ENCODE measurements around the gene GALNT2.

The GALNT2 gene

GRCh38 chr1:230205719-230206198, 138.7 kb downstream of the GALNT2 start:
- H3K4me3 ChIP-seq (ENCODE audit: low read length in 2 of 2) = no peak overlapping the region
- no peaks in the 10 kb centered on the region for H3K27me3 ChIP-seq (ENCODE audit: control insufficient read depth in 2 of 2, insufficient read depth in 2 of 2, low read length in 2 of 2)
- no peak overlapping the region for H3K9ac ChIP-seq (ENCODE audit: low read depth in 1 of 2, low read length in 2 of 2)
- peaks cover 12 to 26% of the 10 kb centered on the region in 2 donors for H3K4me1 ChIP-seq (ENCODE audit: control insufficient read depth in 2 of 2, insufficient read depth in 2 of 2, low read length in 2 of 2)
- peak overlapping the region; percentile 73 to 74 for H3K27ac ChIP-seq (ENCODE audit: low read depth in 2 of 2, low read length in 2 of 2)
- no peaks in the 10 kb centered on the region for H3K9me3 ChIP-seq (ENCODE audit: control insufficient read depth in 2 of 2, low read length in 2 of 2)
- peaks cover 0 to 4% of the 10 kb centered on the region in 2 donors for H3K36me3 ChIP-seq (ENCODE audit: control insufficient read depth in 2 of 2, insufficient read depth in 2 of 2, low read length in 2 of 2)

GRCh38 chr1:230206207-230206606, 139.2 kb downstream of the GALNT2 start:
- Histone ChIP-seq H3K27ac (ENCODE audit: low read depth in 2 of 2, low read length in 2 of 2) (peak overlapping the region; percentile 73 to 74), H3K9ac (ENCODE audit: low read depth in 1 of 2, low read length in 2 of 2) (no peak overlapping the region), H3K4me3 (ENCODE audit: low read length in 2 of 2) (no peak overlapping the region), H3K27me3 (ENCODE audit: control insufficient read depth in 2 of 2, insufficient read depth in 2 of 2, low read length in 2 of 2) (no peaks in the 10 kb centered on the region), H3K36me3 (ENCODE audit: control insufficient read depth in 2 of 2, insufficient read depth in 2 of 2, low read length in 2 of 2) (peaks cover 0 to 4% of the 10 kb centered on the region in 2 donors), H3K9me3 (ENCODE audit: control insufficient read depth in 2 of 2, low read length in 2 of 2) (no peaks in the 10 kb centered on the region), H3K4me1 (ENCODE audit: control insufficient read depth in 2 of 2, insufficient read depth in 2 of 2, low read length in 2 of 2) (peaks cover 12 to 28% of the 10 kb centered on the region in 2 donors)

GRCh38 chr1:230206976-230207375, 139.9 kb downstream of the GALNT2 start:
- H3K4me1 ChIP-seq (ENCODE audit: control insufficient read depth in 2 of 2, insufficient read depth in 2 of 2, low read length in 2 of 2) = peaks cover 14 to 32% of the 10 kb centered on the region in 2 donors
- no peaks in the 10 kb centered on the region for H3K27me3 ChIP-seq (ENCODE audit: control insufficient read depth in 2 of 2, insufficient read depth in 2 of 2, low read length in 2 of 2)
- H3K9me3 ChIP-seq (ENCODE audit: control insufficient read depth in 2 of 2, low read length in 2 of 2) = no peaks in the 10 kb centered on the region
- peaks cover 0 to 4% of the 10 kb centered on the region in 2 donors for H3K36me3 ChIP-seq (ENCODE audit: control insufficient read depth in 2 of 2, insufficient read depth in 2 of 2, low read length in 2 of 2)
- no peak overlapping the region for H3K9ac ChIP-seq (ENCODE audit: low read depth in 1 of 2, low read length in 2 of 2)
- no peak overlapping the region for H3K27ac ChIP-seq (ENCODE audit: low read depth in 2 of 2, low read length in 2 of 2)
- no peak overlapping the region for H3K4me3 ChIP-seq (ENCODE audit: low read length in 2 of 2)

- H3K9me3 ChIP-seq (ENCODE audit: control insufficient read depth in 2 of 2, low read length in 2 of 2) = no peaks in the 10 kb centered on the region
- H3K4me3 ChIP-seq (ENCODE audit: low read length in 2 of 2) = no peak overlapping the region
- H3K9ac ChIP-seq (ENCODE audit: low read depth in 1 of 2, low read length in 2 of 2) = no peak overlapping the region
- no peak overlapping the region for H3K27ac ChIP-seq (ENCODE audit: low read depth in 2 of 2, low read length in 2 of 2)
- peaks cover 0 to 4% of the 10 kb centered on the region in 2 donors for H3K36me3 ChIP-seq (ENCODE audit: control insufficient read depth in 2 of 2, insufficient read depth in 2 of 2, low read length in 2 of 2)
- peaks cover 17 to 33% of the 10 kb centered on the region in 2 donors for H3K4me1 ChIP-seq (ENCODE audit: control insufficient read depth in 2 of 2, insufficient read depth in 2 of 2, low read length in 2 of 2)
- H3K27me3 ChIP-seq (ENCODE audit: control insufficient read depth in 2 of 2, insufficient read depth in 2 of 2, low read length in 2 of 2) = no peaks in the 10 kb centered on the region
Observed at GRCh38 chr1:230207598-230207997, 140.6 kb downstream of the GALNT2 start.

GRCh38 chr1:230208619-230209261, 141.7 kb downstream of the GALNT2 start:
- Histone ChIP-seq H3K27me3 (ENCODE audit: control insufficient read depth in 2 of 2, insufficient read depth in 2 of 2, low read length in 2 of 2) (no peaks in the 10 kb centered on the region), H3K4me3 (ENCODE audit: low read length in 2 of 2) (no peak overlapping the region), H3K9me3 (ENCODE audit: control insufficient read depth in 2 of 2, low read length in 2 of 2) (no peaks in the 10 kb centered on the region), H3K36me3 (ENCODE audit: control insufficient read depth in 2 of 2, insufficient read depth in 2 of 2, low read length in 2 of 2) (no peaks in the 10 kb centered on the region), H3K4me1 (ENCODE audit: control insufficient read depth in 2 of 2, insufficient read depth in 2 of 2, low read length in 2 of 2) (peaks cover 20 to 35% of the 10 kb centered on the region in 2 donors), H3K9ac (ENCODE audit: low read depth in 1 of 2, low read length in 2 of 2) (no peak overlapping the region), H3K27ac (ENCODE audit: low read depth in 2 of 2, low read length in 2 of 2) (no peak overlapping the region)

GRCh38 chr1:230210326-230210980, 143.4 kb downstream of the GALNT2 start:
- Histone ChIP-seq H3K27ac (ENCODE audit: low read depth in 2 of 2, low read length in 2 of 2) (peak overlapping the region; percentile 27 to 46), H3K27me3 (ENCODE audit: control insufficient read depth in 2 of 2, insufficient read depth in 2 of 2, low read length in 2 of 2) (no peaks in the 10 kb centered on the region), H3K4me1 (ENCODE audit: control insufficient read depth in 2 of 2, insufficient read depth in 2 of 2, low read length in 2 of 2) (peaks cover 22 to 27% of the 10 kb centered on the region in 2 donors), H3K9me3 (ENCODE audit: control insufficient read depth in 2 of 2, low read length in 2 of 2) (no peaks in the 10 kb centered on the region), H3K36me3 (ENCODE audit: control insufficient read depth in 2 of 2, insufficient read depth in 2 of 2, low read length in 2 of 2) (no peaks in the 10 kb centered on the region), H3K9ac (ENCODE audit: low read depth in 1 of 2, low read length in 2 of 2) (no peak overlapping the region), H3K4me3 (ENCODE audit: low read length in 2 of 2) (no peak overlapping the region)

- H3K9me3 ChIP-seq (ENCODE audit: control insufficient read depth in 2 of 2, low read length in 2 of 2) = no peaks in the 10 kb centered on the region
- H3K27me3 ChIP-seq (ENCODE audit: control insufficient read depth in 2 of 2, insufficient read depth in 2 of 2, low read length in 2 of 2) = no peaks in the 10 kb centered on the region
- H3K36me3 ChIP-seq (ENCODE audit: control insufficient read depth in 2 of 2, insufficient read depth in 2 of 2, low read length in 2 of 2) = no peaks in the 10 kb centered on the region
- H3K9ac ChIP-seq (ENCODE audit: low read depth in 1 of 2, low read length in 2 of 2) = no peak overlapping the region
- H3K4me3 ChIP-seq (ENCODE audit: low read length in 2 of 2) = no peak overlapping the region
- peak overlapping the region; percentile 16 to 46 for H3K27ac ChIP-seq (ENCODE audit: low read depth in 2 of 2, low read length in 2 of 2)
- H3K4me1 ChIP-seq (ENCODE audit: control insufficient read depth in 2 of 2, insufficient read depth in 2 of 2, low read length in 2 of 2) = peaks cover 21 to 22% of the 10 kb centered on the region in 2 donors
Observed at GRCh38 chr1:230210981-230211336, 143.9 kb downstream of the GALNT2 start.

GRCh38 chr1:230211436-230212145, 144.6 kb downstream of the GALNT2 start:
- Histone ChIP-seq H3K4me1 (ENCODE audit: control insufficient read depth in 2 of 2, insufficient read depth in 2 of 2, low read length in 2 of 2) (peaks cover 16 to 20% of the 10 kb centered on the region in 2 donors), H3K36me3 (ENCODE audit: control insufficient read depth in 2 of 2, insufficient read depth in 2 of 2, low read length in 2 of 2) (no peaks in the 10 kb centered on the region), H3K27ac (ENCODE audit: low read depth in 2 of 2, low read length in 2 of 2) (peak overlapping the region; percentile 38 to 45), H3K4me3 (ENCODE audit: low read length in 2 of 2) (no peak overlapping the region), H3K9ac (ENCODE audit: low read depth in 1 of 2, low read length in 2 of 2) (peak overlapping the region in 1 of 2 donors; percentile 20), H3K9me3 (ENCODE audit: control insufficient read depth in 2 of 2, low read length in 2 of 2) (no peaks in the 10 kb centered on the region), H3K27me3 (ENCODE audit: control insufficient read depth in 2 of 2, insufficient read depth in 2 of 2, low read length in 2 of 2) (no peaks in the 10 kb centered on the region)

- H3K27ac ChIP-seq (ENCODE audit: low read depth in 2 of 2, low read length in 2 of 2) = peak overlapping the region; percentile 38 to 63
- H3K9ac ChIP-seq (ENCODE audit: low read depth in 1 of 2, low read length in 2 of 2) = peak overlapping the region in 1 of 2 donors; percentile 20
- H3K36me3 ChIP-seq (ENCODE audit: control insufficient read depth in 2 of 2, insufficient read depth in 2 of 2, low read length in 2 of 2) = no peaks in the 10 kb centered on the region
- H3K4me3 ChIP-seq (ENCODE audit: low read length in 2 of 2) = peak overlapping the region in 1 of 2 donors; percentile 51
- H3K27me3 ChIP-seq (ENCODE audit: control insufficient read depth in 2 of 2, insufficient read depth in 2 of 2, low read length in 2 of 2) = no peaks in the 10 kb centered on the region
- H3K9me3 ChIP-seq (ENCODE audit: control insufficient read depth in 2 of 2, low read length in 2 of 2) = no peaks in the 10 kb centered on the region
- peaks cover 9 to 20% of the 10 kb centered on the region in 2 donors for H3K4me1 ChIP-seq (ENCODE audit: control insufficient read depth in 2 of 2, insufficient read depth in 2 of 2, low read length in 2 of 2)
Observed at GRCh38 chr1:230212405-230212936, 145.4 kb downstream of the GALNT2 start.

GRCh38 chr1:230215031-230215430, 148.0 kb downstream of the GALNT2 start:
- Histone ChIP-seq H3K27ac (ENCODE audit: low read depth in 2 of 2, low read length in 2 of 2) (peak overlapping the region; percentile 1 to 18), H3K4me1 (ENCODE audit: control insufficient read depth in 2 of 2, insufficient read depth in 2 of 2, low read length in 2 of 2) (peaks cover 9 to 20% of the 10 kb centered on the region in 2 donors), H3K27me3 (ENCODE audit: control insufficient read depth in 2 of 2, insufficient read depth in 2 of 2, low read length in 2 of 2) (no peaks in the 10 kb centered on the region), H3K9me3 (ENCODE audit: control insufficient read depth in 2 of 2, low read length in 2 of 2) (no peaks in the 10 kb centered on the region), H3K9ac (ENCODE audit: low read depth in 1 of 2, low read length in 2 of 2) (no peak overlapping the region), H3K36me3 (ENCODE audit: control insufficient read depth in 2 of 2, insufficient read depth in 2 of 2, low read length in 2 of 2) (no peaks in the 10 kb centered on the region), H3K4me3 (ENCODE audit: low read length in 2 of 2) (no peak overlapping the region)
